MM.1S (cell line): Measurements from ENCODE around the gene SENP7.

Experiments
- DNase-seq: peaks from one replicate; pipeline ENCODE4 v3.0.0-alpha.2; 2015
- H2AFZ ChIP-seq: fragments of 300-600 bp; sonication (generic); 2 replicates; pipeline ENCODE4 v1.6.0; 2016; ENCODE audit warnings: antibody characterized with exemption, low read length
- H3F3A ChIP-seq: fragments of 300-600 bp; sonication (generic); 2 replicates; pipeline ENCODE4 v1.6.1; 2016; ENCODE audit warnings: mild to moderate bottlenecking, antibody characterized with exemption, low read length, moderate library complexity, mixed read lengths; ENCODE audit not compliant: insufficient read depth
- H3K27ac ChIP-seq: fragments of 300-600 bp; sonication (generic); 2 replicates; pipeline ENCODE4 v1.5.1; 2016; ENCODE audit warnings: mild to moderate bottlenecking, low read length
- H3K27me3 ChIP-seq: fragments of 300-600 bp; sonication (generic); replicated peaks from 2 replicates; pipeline ENCODE4 v1.6.0; 2016; ENCODE audit warnings: low read length; ENCODE audit not compliant: insufficient read depth
- H3K36me3 ChIP-seq: fragments of 300-600 bp; sonication (generic); replicated peaks from 2 replicates; pipeline ENCODE4 v1.6.1; 2016; ENCODE audit warnings: mild to moderate bottlenecking, low read length, mixed read lengths; ENCODE audit not compliant: insufficient read depth
- H3K4me1 ChIP-seq: fragments of 300-600 bp; sonication (generic); 2 replicates; pipeline ENCODE4 v1.6.1; 2016; ENCODE audit warnings: low read length, mixed read lengths
- H3K4me2 ChIP-seq: fragments of 300-600 bp; sonication (generic); 2 replicates; pipeline ENCODE4 v1.6.0; 2016; ENCODE audit warnings: low read depth, low read length
- H3K4me3 ChIP-seq: fragments of 300-600 bp; sonication (generic); 2 replicates; pipeline ENCODE4 v1.5.1; 2016; ENCODE audit warnings: low read length, mixed read lengths
- H3K79me2 ChIP-seq: fragments of 300-600 bp; sonication (generic); 2 replicates; pipeline ENCODE4 v1.6.1; 2016; ENCODE audit warnings: mixed run types, low read length, mixed read lengths
- H3K9ac ChIP-seq: fragments of 300-600 bp; sonication (generic); 2 replicates; pipeline ENCODE4 v1.6.1; 2016; ENCODE audit warnings: low read length, mixed read lengths
- H3K9me2 ChIP-seq: fragments of 300-600 bp; sonication (generic); replicated peaks from 2 replicates; pipeline ENCODE4 v1.6.1; 2016; ENCODE audit warnings: mild to moderate bottlenecking, low read length, mixed read lengths; ENCODE audit not compliant: insufficient read depth
- H3K9me3 ChIP-seq: fragments of 300-600 bp; sonication (generic); replicated peaks from 2 replicates; pipeline ENCODE4 v1.6.1; 2016; ENCODE audit warnings: mild to moderate bottlenecking, low read length, mixed read lengths; ENCODE audit not compliant: insufficient read depth
- H4K20me1 ChIP-seq: fragments of 300-600 bp; sonication (generic); 2 replicates; pipeline ENCODE4 v1.6.1; 2016; ENCODE audit warnings: mild to moderate bottlenecking, low read length, moderate library complexity, mixed read lengths; ENCODE audit not compliant: insufficient read depth
- EZH2 ChIP-seq: fragments of 300-600 bp; sonication (generic); optimal IDR thresholded peaks from 2 replicates; pipeline ENCODE3; 2017; ENCODE audit warnings: low read depth, mild to moderate bottlenecking, antibody characterized with exemption, low read length, mixed read lengths
- EZH2phosphoT487 ChIP-seq: fragments of 300-600 bp; sonication (generic); IDR thresholded peaks from 2 replicates; pipeline ENCODE4 v1.6.1; 2018; ENCODE audit warnings: antibody characterized with exemption, low read length
- TF ChIP-seq, protein P1 (sequence below): fragments of 300-600 bp; sonication (generic); IDR thresholded peaks from 2 replicates; pipeline ENCODE4 v1.5.1; 2016; ENCODE audit warnings: antibody characterized with exemption, low read length, mixed read lengths

The SENP7 gene

DNA sequence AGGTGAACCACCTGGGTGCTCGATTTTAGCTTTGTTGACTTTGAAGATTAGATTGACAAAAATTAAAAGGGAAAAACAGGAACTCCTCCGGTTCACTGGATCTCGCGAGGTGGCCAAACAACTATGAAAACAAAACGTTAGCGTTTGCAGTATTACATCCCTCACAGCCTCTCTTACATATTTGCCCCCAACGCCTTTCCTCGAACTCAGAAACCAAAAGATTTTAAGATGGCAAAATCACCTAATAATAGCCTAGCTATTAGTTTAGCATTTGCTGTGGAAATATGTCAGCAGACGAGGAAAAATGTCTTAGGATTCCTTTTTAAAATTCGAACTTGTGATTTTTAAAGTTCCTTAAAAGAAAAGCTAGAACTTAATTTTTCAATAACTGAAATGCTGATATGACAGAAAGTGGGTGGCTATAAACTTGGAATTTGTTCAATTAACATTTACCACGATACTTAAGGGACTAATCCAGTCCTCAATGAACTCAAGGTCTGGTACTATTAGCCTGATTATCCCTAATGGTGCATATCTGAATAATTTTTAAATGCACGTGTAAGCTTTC lies 491 bp upstream of the SENP7 start:
- Histone ChIP-seq H3F3A (peaks cover 13% of the 10 kb centered on the region), H3K4me1 (peaks cover 14% of the 10 kb centered on the region), H3K79me2 (peaks cover 36% of the 10 kb centered on the region), H3K27ac (peak overlapping the region; percentile 63; the same call in 1 of the 2 replicates), H3K36me3 (no peaks in the 10 kb centered on the region; the same call in 1 of the 2 replicates), H3K9ac (peak overlapping the region; percentile 76), H3K27me3 (no peaks in the 10 kb centered on the region), H3K9me3 (no peaks in the 10 kb centered on the region), H3K4me2 (peak overlapping the region; percentile 90), H3K9me2 (no peaks in the 10 kb centered on the region), H4K20me1 (no peaks in the 10 kb centered on the region), H3K4me3 (peak overlapping the region; percentile 79), H2AFZ (peak overlapping the region; percentile 61)
- TF ChIP-seq, protein P1, sequence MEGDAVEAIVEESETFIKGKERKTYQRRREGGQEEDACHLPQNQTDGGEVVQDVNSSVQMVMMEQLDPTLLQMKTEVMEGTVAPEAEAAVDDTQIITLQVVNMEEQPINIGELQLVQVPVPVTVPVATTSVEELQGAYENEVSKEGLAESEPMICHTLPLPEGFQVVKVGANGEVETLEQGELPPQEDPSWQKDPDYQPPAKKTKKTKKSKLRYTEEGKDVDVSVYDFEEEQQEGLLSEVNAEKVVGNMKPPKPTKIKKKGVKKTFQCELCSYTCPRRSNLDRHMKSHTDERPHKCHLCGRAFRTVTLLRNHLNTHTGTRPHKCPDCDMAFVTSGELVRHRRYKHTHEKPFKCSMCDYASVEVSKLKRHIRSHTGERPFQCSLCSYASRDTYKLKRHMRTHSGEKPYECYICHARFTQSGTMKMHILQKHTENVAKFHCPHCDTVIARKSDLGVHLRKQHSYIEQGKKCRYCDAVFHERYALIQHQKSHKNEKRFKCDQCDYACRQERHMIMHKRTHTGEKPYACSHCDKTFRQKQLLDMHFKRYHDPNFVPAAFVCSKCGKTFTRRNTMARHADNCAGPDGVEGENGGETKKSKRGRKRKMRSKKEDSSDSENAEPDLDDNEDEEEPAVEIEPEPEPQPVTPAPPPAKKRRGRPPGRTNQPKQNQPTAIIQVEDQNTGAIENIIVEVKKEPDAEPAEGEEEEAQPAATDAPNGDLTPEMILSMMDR: no peak
- no peak for TF ChIP-seq EZH2phosphoT487
- TF ChIP-seq EZH2: no peak
- DNase-seq: no peak

DNA sequence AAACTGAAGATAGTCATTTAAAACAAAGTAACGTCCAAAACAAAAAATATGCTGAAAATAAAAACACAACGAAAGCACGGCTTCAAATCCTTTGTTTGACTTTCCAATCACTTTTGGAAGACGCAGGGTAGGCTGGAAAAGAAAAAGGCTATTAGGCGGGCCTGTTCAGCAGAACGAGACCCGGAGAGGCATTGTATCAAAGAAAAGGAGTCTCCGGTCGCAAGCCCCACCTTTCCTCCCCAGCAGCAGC lies 691 bp downstream of the SENP7 start:
- H4K20me1 ChIP-seq: no peaks in the 10 kb centered on the region
- no peaks in the 10 kb centered on the region for H3K9me3 ChIP-seq
- no peaks in the 10 kb centered on the region for H3K27me3 ChIP-seq
- TF ChIP-seq EZH2phosphoT487 (no peak), EZH2 (no peak)
- TF ChIP-seq, protein P1: no peak
- no peaks in the 10 kb centered on the region for H3K9me2 ChIP-seq
- H3K79me2 ChIP-seq: peaks cover 39% of the 10 kb centered on the region
- peak overlapping the region; percentile 76 for H3K9ac ChIP-seq
- peaks cover 9% of the 10 kb centered on the region for H3K4me1 ChIP-seq
- no peak for DNase-seq
- H3K36me3 ChIP-seq: no peaks in the 10 kb centered on the region; the same call in 1 of the 2 replicates
- peak overlapping the region; percentile 63; the same call in 1 of the 2 replicates for H3K27ac ChIP-seq
- H3K4me2 ChIP-seq: peak overlapping the region; percentile 90
- peaks cover 2% of the 10 kb centered on the region for H3F3A ChIP-seq
- H2AFZ ChIP-seq: peak overlapping the region; percentile 61
- H3K4me3 ChIP-seq: peak overlapping the region; percentile 79

DNA sequence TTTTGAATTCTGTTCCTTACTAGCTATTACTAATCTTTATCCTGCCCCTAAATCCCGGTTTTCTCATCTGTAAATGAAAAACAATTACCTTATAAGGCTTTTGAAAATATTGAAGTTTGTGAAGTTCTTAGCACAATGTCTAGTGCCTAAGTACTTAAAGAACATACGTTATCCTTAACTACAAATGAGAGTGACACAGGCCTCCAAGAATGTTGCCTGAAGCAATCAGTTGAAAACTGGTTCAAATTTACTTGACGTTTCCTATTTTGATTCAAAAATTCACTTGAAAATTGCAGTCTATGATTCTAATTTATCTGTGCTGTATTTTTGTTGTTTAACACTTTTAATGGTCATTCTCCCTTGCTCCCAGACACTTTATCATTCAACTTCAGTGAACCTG lies 3.2 kb downstream of the SENP7 start:
- Histone ChIP-seq H3K4me1 (peaks cover 8% of the 10 kb centered on the region), H3K9ac (no peak overlapping the region), H3K9me3 (no peaks in the 10 kb centered on the region), H3K4me3 (no peak overlapping the region), H3K27me3 (no peaks in the 10 kb centered on the region), H4K20me1 (no peaks in the 10 kb centered on the region), H3K4me2 (no peak overlapping the region), H3K36me3 (no peaks in the 10 kb centered on the region; the same call in 1 of the 2 replicates), H2AFZ (no peak overlapping the region), H3K27ac (no peak overlapping the region), H3K9me2 (no peaks in the 10 kb centered on the region), H3K79me2 (peaks cover 60% of the 10 kb centered on the region), H3F3A (no peaks in the 10 kb centered on the region)
- TF ChIP-seq, protein P1: no peak
- no peak for TF ChIP-seq EZH2phosphoT487
- no peak for TF ChIP-seq EZH2
- no peak for DNase-seq
